HepG2 (cell line): ENCODE measurements around the gene FANCF. TPM values are rescaled to one million over a fixed set of nuclear protein-coding genes. Genes with fewer than 3 reads are reported as not detected.

ENCODE experiments used
- AKAP8 ChIP-seq: sonication (generic); formaldehyde crosslinking; IDR thresholded peaks from 2 replicates; pipeline ENCODE4 v1.5.1; 2020; ENCODE audit warnings: mild to moderate bottlenecking, missing genetic modification reagents
- ATF7 ChIP-seq, 2 experiments: fragments of 450-650 bp in 1 of 2; sonication (generic) in 1 of 2; formaldehyde crosslinking in 1 of 2; IDR thresholded peaks; 2 replicates each; pipeline versions ENCODE4 v1.4.0 to v1.6.1; 2016 to 2020; ENCODE audit warnings: antibody characterized with exemption in 1 of 2, mild to moderate bottlenecking in 1 of 2, missing genetic modification reagents in 1 of 2
- CBFB ChIP-seq: sonication (generic); formaldehyde crosslinking; IDR thresholded peaks from 2 replicates; pipeline ENCODE4 v1.4.0; 2020; ENCODE audit warnings: missing genetic modification reagents
- EEA1 ChIP-seq: sonication (generic); formaldehyde crosslinking; IDR thresholded peaks from 2 replicates; pipeline ENCODE4 v1.5.1; 2020; ENCODE audit warnings: mild to moderate bottlenecking, missing genetic modification reagents, borderline replicate concordance
- HOXA7 ChIP-seq: sonication (generic); formaldehyde crosslinking; IDR thresholded peaks from 2 replicates; pipeline ENCODE4 v1.8.1; 2022; ENCODE audit warnings: mild to moderate bottlenecking, missing genetic modification reagents, moderate library complexity
- MTF2 ChIP-seq: sonication (generic); formaldehyde crosslinking; IDR thresholded peaks from 2 replicates; pipeline ENCODE4 v1.5.0; 2020; ENCODE audit warnings: missing genetic modification reagents, borderline replicate concordance
- NFYC ChIP-seq: IDR thresholded peaks from 2 replicates; pipeline ENCODE4 v1.6.1; 2016; ENCODE audit warnings: missing genetic modification reagents, missing compliant biosample characterization
- RBM39 ChIP-seq: fragments of 200-400 bp; formaldehyde crosslinking; IDR thresholded peaks from one replicate; pipeline ENCODE4 v1.6.1; 2018; ENCODE audit warnings: antibody characterized with exemption, mild to moderate bottlenecking, low read depth, low read length; ENCODE audit not compliant: poor library complexity, severe bottlenecking
- SALL1 ChIP-seq: sonication (generic); formaldehyde crosslinking; IDR thresholded peaks from 2 replicates; pipeline ENCODE4 v1.8.0; 2022; ENCODE audit warnings: mild to moderate bottlenecking, missing genetic modification reagents
- TARDBP ChIP-seq: sonication (generic); formaldehyde crosslinking; IDR thresholded peaks from 2 replicates; pipeline ENCODE4 v1.8.0; 2022; ENCODE audit warnings: mild to moderate bottlenecking, missing genetic modification reagents
- YEATS4 ChIP-seq: sonication (generic); formaldehyde crosslinking; IDR thresholded peaks from 2 replicates; pipeline ENCODE4 v1.4.0; 2020; ENCODE audit warnings: missing genetic modification reagents, borderline replicate concordance
- ZBTB14 ChIP-seq: sonication (generic); formaldehyde crosslinking; IDR thresholded peaks from 2 replicates; pipeline ENCODE4 v1.4.0; 2020; ENCODE audit warnings: missing genetic modification reagents
- ZNF281 ChIP-seq: sonication (generic); formaldehyde crosslinking; IDR thresholded peaks from 2 replicates; pipeline ENCODE4 v1.4.0; 2020; ENCODE audit warnings: missing genetic modification reagents, borderline replicate concordance
- ZNF343 ChIP-seq: sonication (generic); formaldehyde crosslinking; IDR thresholded peaks from 2 replicates; pipeline ENCODE4 v1.4.0; 2020; ENCODE audit warnings: mild to moderate bottlenecking, missing genetic modification reagents
- ZNF407 ChIP-seq: sonication (generic); formaldehyde crosslinking; IDR thresholded peaks from one replicate; pipeline ENCODE4 v1.5.1; 2020; ENCODE audit warnings: mild to moderate bottlenecking, missing genetic modification reagents; ENCODE audit errors: not compliant biosample characterization
- ZSCAN9 ChIP-seq: IDR thresholded peaks from 2 replicates; pipeline ENCODE4 v1.6.1; 2016; ENCODE audit warnings: borderline replicate concordance
- polyA plus RNA-seq, 8 experiments: library from polyadenylated mRNA; depleted of rRNA in 3 of 8; stranded (reverse) in 7 of 8; unstranded in 1 of 8; fragments of >200 nt; fragmentation: Illumina TruSeq in 4 of 8; extraction: Trizol in 4 of 8; gene quantifications; 2 replicates each; pipeline versions ENCODE4 v1.2.1 to v1.2.3, GENCODE V29; 2011 to 2016; ENCODE audit warnings: low read depth in 4 of 8, missing spikeins in 1 of 8, mixed read lengths in 1 of 8; ENCODE audit not compliant: insufficient read depth in 1 of 8
- total RNA-seq, 5 experiments: library from RNA; depleted of rRNA; stranded (reverse); fragments of >200 nt; fragmentation: Illumina TruSeq; extraction: Trizol; gene quantifications; 2 replicates each; pipeline ENCODE4 v1.2.3, GENCODE V29; 2016; ENCODE audit warnings: low read depth in 1 of 5

The FANCF gene
- total and polyA plus RNA-seq, 2 of the 13 experiments (the other 11 are each of a cell fraction or from before 2014, with no cell fraction given) = 2.5 to 9.7 TPM

- TF ChIP-seq ZNF281 (no peak), RBM39 (no peak), ZSCAN9 (CRISPR knock-in tag) (0 out of 2 replicates have a peak, but pooled peaks have one; percentile 39), NFYC (CRISPR knock-in tag) (peak; percentile 53), EEA1 (CRISPR knock-in tag) (no peak), ZBTB14 (CRISPR knock-in tag) (no peak), MTF2 (CRISPR knock-in tag) (no peak), YEATS4 (CRISPR knock-in tag) (peak; percentile 25; the same call in 1 of the 2 replicates), CBFB (no peak), ATF7 (IDR thresholded peaks at IDR 0.05) (no peak), ATF7 (CRISPR knock-in tag; IDR thresholded peaks at IDR 0.05) (no peak), ZNF407 (CRISPR knock-in tag) (no peak), AKAP8 (CRISPR knock-in tag) (no peak), HOXA7 (CRISPR knock-in tag) (no peak), SALL1 (CRISPR knock-in tag) (peak; percentile 49; the same call in 1 of the 2 replicates), ZNF343 (CRISPR knock-in tag) (no peak), TARDBP (CRISPR knock-in tag) (no peak; the same call in 1 of the 2 replicates)
Observed at GRCh38 chr11:22674470-22675439, 49.1 kb upstream of the FANCF start (continued).
